COR-L47 (cell line): ENCODE measurements around the gene ACLY.

ENCODE experiments used
- DNase-seq: peaks from one replicate; lab custom pipeline; 2025; lab: John Stamatoyannopoulos, UW

The ACLY gene

GRCh38 chr17:41918314-41919164 is at the start of gene ACLY:
Gene ACLY (minus strand): TSS chr17:41918951. CDS start chr17:41913873, 5,078 bp downstream.
- peak; percentile 96 for DNase-seq

GRCh38 chr17:41967921-41968578 is 49.3 kb upstream of the ACLY start:
- DNase-seq: no peak

- DNase-seq: no peak
Measured at GRCh38 chr17:41967141-41967920, 48.6 kb upstream of the ACLY start.

- peak; percentile 93 for DNase-seq
Measured at GRCh38 chr17:41966463-41967140, 47.9 kb upstream of the ACLY start, which contains the start of gene CNP. Gene CNP (plus strand): TSS chr17:41966795. CDS start chr17:41966885, 90 bp downstream.

- peak; percentile 94 for DNase-seq
Measured at GRCh38 chr17:41965694-41966462, 47.1 kb upstream of the ACLY start.

GRCh38 chr17:41962768-41963434 is 44.1 kb upstream of the ACLY start:
- peak; percentile 87 for DNase-seq

- no peak for DNase-seq
Measured at GRCh38 chr17:41962111-41962510, 43.4 kb upstream of the ACLY start.

GRCh38 chr17:41959336-41960095 is 40.8 kb upstream of the ACLY start:
- peak; percentile 14 for DNase-seq

- DNase-seq: no peak
Measured at GRCh38 chr17:41959030-41959335, 40.2 kb upstream of the ACLY start.

- DNase-seq: no peak
Measured at GRCh38 chr17:41957869-41958439, 39.2 kb upstream of the ACLY start.

GRCh38 chr17:41957031-41957868 is 38.5 kb upstream of the ACLY start:
- DNase-seq: no peak

GRCh38 chr17:41956522-41956921 is 37.8 kb upstream of the ACLY start:
- DNase-seq: no peak

GRCh38 chr17:41948762-41949460 is 30.2 kb upstream of the ACLY start:
- DNase-seq: no peak

- DNase-seq: no peak
Measured at GRCh38 chr17:41944943-41945342, 26.2 kb upstream of the ACLY start.

- no peak for DNase-seq
Measured at GRCh38 chr17:41943492-41943891, 24.7 kb upstream of the ACLY start.

- DNase-seq: no peak
Measured at GRCh38 chr17:41942626-41943373, 24.0 kb upstream of the ACLY start.

GRCh38 chr17:41941168-41941567 is 22.4 kb upstream of the ACLY start:
- no peak for DNase-seq
